Erythroblast (primary cell): ENCODE data around the gene TTI1.

Experiments
- GATA1 ChIP-seq: IDR thresholded peaks from 2 replicates; pipeline ENCODE4 v1.6.1; 2011; ENCODE audit warnings: low read depth, mild to moderate bottlenecking, control low read depth, low read length, moderate library complexity
- POLR2A ChIP-seq: IDR thresholded peaks from 2 replicates; pipeline ENCODE4 v1.6.1; 2011; ENCODE audit warnings: mild to moderate bottlenecking, low read length

GRCh38 chr20:37969949-37970855 lies 63.1 kb downstream of the TTI1 start:
- no peak for TF ChIP-seq POLR2A
- TF ChIP-seq GATA1, result no peak
